PC-3 (cell line): ENCODE measurements around the gene GDAP1L1. TPM values are rescaled to one million over a fixed set of nuclear protein-coding genes. Genes with fewer than 3 reads are reported as not detected.
A peak's percentile ranks its signal among the peaks of the same experiment; 100 is the strongest.

ENCODE experiments used
- ATAC-seq: fragments of 200-7000 bp; cut with Tn5 transposase; 2 replicates; pipeline ENCODE4 v1.9.1; 2020; ENCODE audit warnings: mild to moderate bottlenecking, moderate library complexity
- BruUV-seq: library from RNA; stranded (reverse); fragments of 400-500 nt; replicated peaks from 2 replicates; lab custom pipeline; 2021; lab: Mats Ljungman, UMichigan
- CTCF ChIA-PET: fragments of 300-600 bp; sonication (Branson Sonifier 250); formaldehyde crosslinking; loops from one replicate; lab custom pipeline; 2022; ENCODE audit warnings: antibody characterized with exemption; lab: Charles Lee
- POLR2A ChIA-PET: fragments of 300-600 bp; sonication (Branson Sonifier 250); formaldehyde crosslinking; loops from one replicate; lab custom pipeline; 2022; ENCODE audit warnings: antibody characterized with exemption; ENCODE audit not compliant: unreplicated experiment; lab: Charles Lee
- DNase-seq: peaks from one replicate; pipeline ENCODE4 v3.0.0-alpha.2; 2015
- H2AFZ ChIP-seq: fragments of 300-600 bp; sonication (generic); 2 replicates; pipeline ENCODE4 v1.6.0; 2016; ENCODE audit warnings: antibody characterized with exemption, low read length
- H3F3A ChIP-seq: fragments of 300-600 bp; sonication (generic); one replicate; pipeline ENCODE4 v1.6.0; 2017; ENCODE audit warnings: antibody characterized with exemption, low read length, control low read depth, mild to moderate bottlenecking; ENCODE audit not compliant: unreplicated experiment
- H3K27ac ChIP-seq: fragments of 300-600 bp; sonication (generic); 2 replicates; pipeline ENCODE4 v1.5.1; 2016; ENCODE audit warnings: mild to moderate bottlenecking, low read length
- H3K27me3 ChIP-seq: fragments of 300-600 bp; sonication (generic); 2 replicates; pipeline ENCODE4 v1.6.1; 2016; ENCODE audit warnings: low read length, mixed read lengths
- H3K36me3 ChIP-seq: fragments of 300-600 bp; sonication (generic); 2 replicates; pipeline ENCODE4 v1.6.1; 2016; ENCODE audit warnings: low read depth, mixed run types, low read length, mixed read lengths
- H3K4me1 ChIP-seq: fragments of 300-600 bp; sonication (generic); 2 replicates; pipeline ENCODE4 v1.5.1; 2016; ENCODE audit warnings: low read length; ENCODE audit not compliant: insufficient read depth
- H3K4me2 ChIP-seq: fragments of 300-600 bp; sonication (generic); 2 replicates; pipeline ENCODE4 v1.6.0; 2016; ENCODE audit warnings: low read length
- H3K4me3 ChIP-seq: fragments of 300-600 bp; sonication (generic); 2 replicates; pipeline ENCODE4 v1.5.1; 2016; ENCODE audit warnings: mild to moderate bottlenecking, low read length, mixed read lengths
- H3K79me2 ChIP-seq: fragments of 300-600 bp; sonication (generic); 2 replicates; pipeline ENCODE4 v1.6.1; 2017; ENCODE audit warnings: low read length, mixed read lengths
- H3K9ac ChIP-seq: fragments of 300-600 bp; sonication (generic); 2 replicates; pipeline ENCODE4 v1.6.0; 2016; ENCODE audit warnings: mild to moderate bottlenecking, low read length
- H3K9me2 ChIP-seq: fragments of 300-600 bp; sonication (generic); replicated peaks from 2 replicates; pipeline ENCODE4 v1.6.1; 2016; ENCODE audit warnings: mixed run types, low read length, mixed read lengths
- H3K9me3 ChIP-seq: fragments of 300-600 bp; sonication (generic); 2 replicates; pipeline ENCODE4 v1.6.1; 2016; ENCODE audit warnings: low read length, mixed read lengths
- H4K20me1 ChIP-seq: fragments of 300-600 bp; sonication (generic); 2 replicates; pipeline ENCODE4 v1.6.1; 2016; ENCODE audit warnings: low read length, mixed read lengths
- CTCF ChIP-seq: fragments of 300-600 bp; sonication (generic); conservative IDR thresholded peaks from 2 replicates; pipeline ENCODE4 v1.5.1; 2017; ENCODE audit warnings: antibody characterized with exemption, low read depth, mild to moderate bottlenecking, low read length
- EZH2 ChIP-seq: fragments of 300-600 bp; sonication (generic); IDR thresholded peaks from one replicate; pipeline ENCODE4 v1.6.1; 2017; ENCODE audit warnings: antibody characterized with exemption, mild to moderate bottlenecking, low read length; ENCODE audit not compliant: unreplicated experiment
- EZH2phosphoT487 ChIP-seq: fragments of 300-600 bp; sonication (generic); IDR thresholded peaks from 2 replicates; pipeline ENCODE4 v1.6.1; 2018; ENCODE audit warnings: mild to moderate bottlenecking, antibody characterized with exemption, low read length, borderline replicate concordance
- intact Hi-C: fragments of 100-400 bp; cut with micrococcal nuclease; formaldehyde crosslinking; loops from 2 replicates; pipeline ENCODE4 v1.9.0; 2023
- total RNA-seq: library from RNA; depleted of rRNA; stranded (reverse); fragments of >200 nt; gene quantifications from 2 replicates; pipeline ENCODE4 v1.2.3, GENCODE V29; 2014

Gene GDAP1L1
- total RNA-seq, 1 experiment from 2014 or later, result not detected

DNA sequence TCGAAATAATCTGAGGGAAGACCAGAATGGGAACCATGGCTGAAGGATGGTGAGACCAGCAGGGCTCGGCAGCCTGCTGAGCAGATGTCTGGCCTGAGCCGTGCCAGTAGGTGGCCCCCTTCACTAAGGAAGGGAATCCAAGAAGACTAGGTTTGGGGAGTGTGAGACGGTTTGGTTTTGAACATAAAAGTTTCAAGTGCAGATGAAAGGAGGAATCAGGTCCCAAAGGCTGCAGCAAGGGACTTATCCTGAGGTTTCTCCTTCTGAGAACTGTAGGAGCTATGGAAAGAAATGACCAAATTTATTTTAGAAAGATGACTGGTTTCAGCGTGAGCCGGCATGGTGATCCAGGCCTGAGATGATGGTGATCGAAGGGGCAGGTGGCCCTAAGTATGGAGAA lies 32.0 kb upstream of the GDAP1L1 start:
- ATAC-seq (peak; percentile 52), DNase-seq (peak; percentile 84)
- H3K4me2 ChIP-seq, result no peak overlapping the region
- TF ChIP-seq EZH2, result no peak
- peak; percentile 98 for TF ChIP-seq CTCF
- H3K36me3 ChIP-seq, result no peaks in the 10 kb centered on the region
- H3K79me2 ChIP-seq, result peaks cover 15% of the 10 kb centered on the region
- no peak overlapping the region for H2AFZ ChIP-seq
- no peak overlapping the region for H3K4me3 ChIP-seq
- peaks cover 27% of the 10 kb centered on the region for H3K4me1 ChIP-seq
- H3F3A ChIP-seq, result no peaks in the 10 kb centered on the region
- H4K20me1 ChIP-seq, result peaks cover under 1% of the 10 kb centered on the region
- ChIA-PET CTCF (interaction anchor here (0.6 to 0.7 kb wide), 2 partner anchors 169 to 171 kb away, joined by 3 to 7 read pairs; no protein-coding TSS in a partner anchor), POLR2A (no interaction called here)
- no peak overlapping the region for H3K9ac ChIP-seq
- no peaks in the 10 kb centered on the region for H3K27me3 ChIP-seq
- intact Hi-C loops, result loop anchor here (1.0 to 10.0 kb wide), 2 partner anchors 171 to 370 kb away; no protein-coding TSS in a partner anchor
- no TSS peak for BruUV-seq
- H3K27ac ChIP-seq, result no peak overlapping the region
- H3K9me3 ChIP-seq, result no peaks in the 10 kb centered on the region
- no peaks in the 10 kb centered on the region for H3K9me2 ChIP-seq

DNA sequence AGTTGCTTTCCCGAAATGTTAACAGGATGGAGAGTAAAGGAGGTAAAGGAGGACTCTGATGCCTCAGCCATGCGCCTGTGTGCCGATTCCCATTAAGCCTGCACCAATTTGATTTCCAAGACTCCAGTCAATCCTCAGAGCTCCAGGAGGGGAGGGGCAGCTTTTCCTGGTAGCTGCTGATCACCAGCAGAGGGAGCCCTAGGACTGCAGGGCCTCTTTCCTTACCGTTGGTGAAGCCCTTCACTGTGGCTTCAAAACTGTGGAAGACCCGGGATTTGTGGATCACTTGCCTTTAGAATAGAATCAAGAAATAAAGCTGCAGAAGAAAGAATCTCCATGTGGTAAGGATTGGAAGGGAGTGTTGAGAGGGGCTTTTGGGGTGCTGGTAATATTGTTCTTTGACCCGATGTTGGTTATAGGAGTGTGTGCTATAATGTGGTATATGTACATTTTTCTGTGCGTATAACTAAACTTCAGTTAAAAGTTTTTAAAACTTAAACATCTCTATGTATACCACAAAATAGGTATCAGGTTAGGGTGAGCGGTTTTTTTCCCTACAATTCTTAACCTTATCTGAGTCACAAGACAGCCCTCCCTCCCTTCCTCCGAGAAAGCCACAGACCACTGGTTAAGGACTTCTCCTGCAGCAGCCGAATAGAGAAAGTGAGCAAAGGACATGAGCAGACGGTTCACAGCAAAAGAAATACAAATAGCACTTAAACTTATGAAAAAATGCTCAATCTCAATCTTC lies 29.6 kb upstream of the GDAP1L1 start:
- Histone ChIP-seq H3K27me3 (no peaks in the 10 kb centered on the region), H3F3A (no peaks in the 10 kb centered on the region), H3K79me2 (no peaks in the 10 kb centered on the region), H3K9me3 (no peaks in the 10 kb centered on the region), H3K36me3 (no peaks in the 10 kb centered on the region), H4K20me1 (no peaks in the 10 kb centered on the region), H3K9me2 (no peaks in the 10 kb centered on the region), H3K4me3 (no peak overlapping the region), H3K4me2 (no peak overlapping the region), H3K9ac (no peak overlapping the region), H3K4me1 (peaks cover 14% of the 10 kb centered on the region; the same call in 1 of the 2 replicates), H2AFZ (0 out of 2 replicates have a peak overlapping the region, but pooled peaks have one; percentile 8), H3K27ac (no peak overlapping the region)
- ChIA-PET CTCF (interaction anchor here (0.6 to 1.7 kb wide), 11 partner anchors 11 to 255 kb away, joined by 3 to 36 read pairs (median 3); partner anchors contain the start of gene FITM2), POLR2A (interaction anchor here (0.6 kb wide), 1 partner anchor 9 kb away, joined by 9 read pairs; no protein-coding TSS in a partner anchor)
- intact Hi-C loops, result loop anchor here (1.0 to 10.0 kb wide), 4 partner anchors 94 to 393 kb away; partner anchors contain the start of gene FITM2
- no TSS peak for BruUV-seq
- peak; percentile 99 for TF ChIP-seq CTCF
- TF ChIP-seq EZH2phosphoT487, result no peak
- TF ChIP-seq EZH2, result no peak
- DNase-seq, result peak; percentile 91
- peak; percentile 73 for ATAC-seq
